Measurements from ENCODE around the gene IPO13.

Gene IPO13

DNA sequence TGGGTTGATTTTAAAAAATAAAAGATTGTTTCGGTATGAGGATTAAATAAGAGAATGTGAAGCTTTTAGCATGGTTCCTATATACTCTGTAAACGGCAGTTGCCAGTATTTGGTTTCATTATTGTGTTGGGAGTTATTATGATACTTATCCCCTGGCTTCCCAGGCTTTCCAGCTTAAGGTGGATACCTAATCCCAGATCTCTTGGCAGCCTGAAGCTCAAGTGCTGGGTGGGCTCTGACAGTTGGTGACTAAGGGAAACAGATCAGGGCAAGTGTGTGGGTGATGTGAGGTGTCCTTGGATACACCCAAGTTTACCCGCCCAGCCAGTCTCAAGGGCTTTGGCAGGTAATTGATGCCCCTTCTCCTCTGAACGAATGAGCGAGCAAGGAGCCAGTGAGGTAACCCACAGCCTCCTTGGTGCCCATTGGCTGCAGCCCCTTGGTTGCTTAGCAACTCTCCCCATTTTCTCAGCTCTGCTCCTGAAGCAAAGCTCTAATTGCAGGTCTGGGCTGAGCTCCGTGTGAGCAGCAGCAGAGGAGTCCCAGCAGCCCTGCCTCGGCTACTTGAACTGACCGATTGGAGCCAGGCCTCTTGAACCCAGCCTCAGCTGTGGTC, 6.1 kb downstream of the IPO13 start:
- DNase-seq, result no peak

DNA sequence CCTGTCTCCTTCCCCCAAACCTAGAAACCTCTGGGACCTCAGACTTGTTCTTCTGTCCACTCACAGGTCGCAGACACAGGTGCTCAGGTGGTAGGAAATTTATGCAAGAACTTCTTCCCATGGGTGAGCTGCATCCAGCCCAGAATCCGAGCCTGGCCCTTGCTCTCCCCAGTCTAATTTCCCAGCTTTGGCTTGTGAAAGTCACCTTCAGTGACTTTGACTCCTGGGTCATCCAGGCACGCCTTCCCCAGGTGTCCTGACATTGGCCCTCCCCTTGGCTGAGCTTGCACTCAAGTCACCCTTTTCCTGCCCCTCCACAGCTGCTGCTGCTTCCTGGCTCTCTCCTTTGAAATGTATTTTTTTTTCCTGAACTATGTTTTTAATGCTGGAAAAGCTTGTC, 6.6 kb downstream of the IPO13 start:
- no peak for DNase-seq

DNA sequence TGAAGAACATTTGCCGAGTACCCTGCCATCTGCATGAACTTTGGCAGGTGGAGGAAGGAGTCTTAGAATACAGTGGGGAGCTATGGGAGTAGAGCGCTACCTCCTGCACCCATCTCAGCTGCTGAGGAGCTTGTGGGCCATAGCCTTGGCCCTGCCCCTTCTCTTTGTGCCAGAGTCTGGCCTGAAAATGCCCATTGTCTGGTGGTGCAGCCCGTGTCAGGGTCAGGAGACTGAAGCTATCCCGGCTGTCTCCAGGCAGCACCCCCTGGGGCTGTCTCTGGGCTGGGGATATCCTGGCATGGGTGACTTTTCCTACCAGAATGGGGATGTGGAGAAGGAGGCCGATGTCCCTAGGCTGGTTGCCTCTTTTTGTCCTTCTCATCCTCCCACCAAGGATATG, 7.3 kb downstream of the IPO13 start:
- DNase-seq, result no peak

DNA sequence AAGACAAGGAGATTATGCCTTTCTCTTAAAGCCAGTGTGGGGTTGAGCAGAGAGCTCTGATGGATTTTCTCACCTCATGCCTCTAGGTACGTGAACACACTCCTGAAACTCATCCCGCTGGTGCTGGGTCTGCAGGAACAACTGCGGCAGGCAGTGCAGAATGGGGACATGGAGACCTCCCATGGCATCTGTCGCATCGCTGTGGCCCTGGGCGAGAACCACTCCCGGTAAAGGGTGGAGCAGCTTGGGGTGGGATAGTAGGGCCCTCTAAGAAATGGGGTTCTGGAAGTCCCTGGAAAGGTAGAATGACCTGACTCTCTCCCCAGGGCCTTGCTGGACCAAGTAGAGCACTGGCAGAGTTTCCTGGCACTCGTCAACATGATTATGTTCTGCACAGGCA, 9.5 kb downstream of the IPO13 start:
- DNase-seq, result no peak

DNA sequence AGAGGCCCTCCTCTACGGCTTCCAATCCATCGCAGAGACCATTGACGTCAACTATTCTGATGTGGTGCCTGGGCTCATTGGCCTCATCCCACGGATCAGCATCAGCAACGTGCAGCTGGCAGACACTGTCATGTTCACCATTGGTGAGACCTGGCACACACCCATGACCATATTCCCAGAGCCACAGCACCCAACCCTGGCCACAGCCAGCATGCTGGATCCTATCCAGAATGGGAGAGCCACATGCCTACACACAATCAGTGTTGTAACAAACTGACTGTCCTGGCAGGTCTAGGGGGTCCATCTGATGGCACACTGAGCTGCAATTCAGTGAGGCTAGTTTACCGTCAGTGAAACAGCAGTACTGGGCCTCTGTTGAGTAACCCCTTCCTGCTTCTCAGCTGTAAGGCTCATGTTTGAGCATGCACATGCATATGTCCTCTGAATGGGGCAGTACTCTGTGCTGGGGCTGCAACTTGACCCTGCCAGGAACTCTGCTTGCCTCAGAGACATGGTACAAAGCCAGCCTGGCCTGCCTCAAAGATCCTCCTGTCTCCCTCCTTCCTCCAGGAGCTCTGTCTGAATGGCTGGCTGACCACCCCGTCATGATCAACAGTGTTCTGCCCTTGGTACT, 10.8 kb downstream of the IPO13 start:
- DNase-seq, result no peak

DNA sequence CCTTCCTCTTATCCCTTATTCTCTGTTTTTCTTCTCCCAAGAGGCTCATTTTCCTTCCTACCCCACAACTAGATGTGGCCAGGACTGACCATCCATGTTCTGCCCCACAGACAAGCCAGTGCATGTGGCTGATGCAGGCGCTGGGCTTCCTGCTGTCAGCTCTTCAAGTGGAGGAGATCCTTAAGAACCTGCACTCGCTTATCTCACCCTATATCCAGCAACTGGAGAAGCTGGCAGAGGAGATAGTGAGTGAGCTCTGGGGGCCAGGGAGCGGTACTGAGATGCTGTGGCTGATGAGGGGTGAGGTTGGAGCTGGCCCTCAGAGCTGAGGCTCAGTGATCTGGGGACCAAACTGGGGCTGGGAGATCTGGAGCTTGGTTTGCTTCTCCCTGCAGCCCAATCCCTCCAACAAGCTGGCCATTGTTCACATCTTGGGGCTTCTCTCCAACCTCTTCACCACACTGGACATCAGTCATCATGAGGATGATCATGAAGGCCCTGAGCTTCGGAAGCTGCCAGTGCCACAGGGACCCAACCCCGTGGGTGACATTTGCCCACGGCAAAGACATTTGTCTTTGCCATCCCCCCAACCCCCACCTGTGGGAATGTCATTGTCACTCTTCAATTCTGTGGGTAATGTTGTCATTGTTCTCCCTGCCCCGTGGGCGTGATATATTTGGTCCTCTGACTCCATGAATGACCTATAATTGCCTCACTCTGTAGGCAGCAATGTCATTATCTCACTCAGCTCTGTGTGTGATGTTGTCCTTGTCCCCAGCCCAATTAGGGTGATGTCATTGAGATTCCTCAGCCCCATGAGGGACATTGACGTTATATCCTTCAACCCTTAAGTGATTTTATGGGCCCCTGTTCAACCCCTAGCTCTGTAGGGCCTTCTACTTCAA, 11.9 kb downstream of the IPO13 start:
- DNase-seq, result peak in 1 of 4 experiments; percentile 14

DNA sequence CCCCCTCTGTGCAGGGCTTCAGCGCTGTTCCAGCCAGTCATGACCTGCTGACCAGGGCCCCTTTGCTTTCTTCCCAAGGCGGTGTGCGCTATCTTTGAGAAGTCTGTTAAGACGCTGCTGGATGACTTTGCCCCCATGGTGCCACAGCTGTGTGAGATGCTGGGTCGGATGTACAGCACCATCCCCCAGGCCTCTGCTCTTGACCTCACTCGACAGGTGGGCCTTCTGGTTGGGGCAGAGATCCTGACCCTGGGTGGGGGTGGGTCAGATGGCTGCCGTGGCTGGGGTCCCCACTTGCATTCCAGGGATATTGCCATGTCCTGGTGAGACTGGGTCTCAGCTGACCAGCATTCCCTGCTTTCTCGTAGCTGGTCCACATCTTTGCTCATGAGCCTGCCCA, 14.0 kb downstream of the IPO13 start:
- no peak for DNase-seq

DNA sequence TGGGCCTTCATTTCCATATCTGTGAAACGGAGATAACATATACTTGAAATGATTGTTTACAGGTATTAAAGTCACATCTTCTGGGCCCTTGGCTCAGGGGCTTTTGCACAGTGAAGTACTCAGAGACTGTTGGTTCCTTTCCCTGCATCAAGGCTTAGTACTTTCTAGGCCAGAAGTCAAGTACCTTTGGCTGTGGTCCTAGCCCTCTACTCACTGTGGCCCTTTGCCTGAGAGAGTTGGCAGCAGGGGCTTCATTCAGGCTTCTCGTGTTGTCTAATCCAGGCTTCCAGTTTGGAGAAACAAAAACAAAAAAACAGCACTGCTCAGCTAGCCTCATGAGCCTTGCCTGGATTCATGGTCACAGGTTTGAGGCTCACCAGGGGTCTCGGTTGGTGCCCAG, 14.9 kb downstream of the IPO13 start:
- no peak for DNase-seq

DNA sequence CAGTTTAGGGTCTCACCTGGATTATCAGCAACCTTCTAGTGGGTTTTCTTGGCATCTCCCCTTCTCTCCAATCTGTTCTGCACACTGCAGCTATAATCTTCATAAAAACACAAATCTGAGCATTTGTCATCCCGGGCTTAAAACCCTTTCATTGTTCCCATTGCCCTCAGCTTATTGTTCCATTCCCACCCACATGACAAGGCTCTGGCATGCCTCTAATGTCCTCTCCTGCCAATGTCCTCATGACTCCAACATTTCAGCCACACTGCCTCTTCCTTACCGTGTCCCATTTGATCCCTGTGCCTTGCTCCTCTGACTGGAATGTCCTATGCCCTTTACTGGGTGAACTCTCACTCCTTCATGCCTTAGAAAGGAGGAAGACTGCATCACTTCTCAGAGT, 15.6 kb downstream of the IPO13 start:
- no peak for DNase-seq

DNA sequence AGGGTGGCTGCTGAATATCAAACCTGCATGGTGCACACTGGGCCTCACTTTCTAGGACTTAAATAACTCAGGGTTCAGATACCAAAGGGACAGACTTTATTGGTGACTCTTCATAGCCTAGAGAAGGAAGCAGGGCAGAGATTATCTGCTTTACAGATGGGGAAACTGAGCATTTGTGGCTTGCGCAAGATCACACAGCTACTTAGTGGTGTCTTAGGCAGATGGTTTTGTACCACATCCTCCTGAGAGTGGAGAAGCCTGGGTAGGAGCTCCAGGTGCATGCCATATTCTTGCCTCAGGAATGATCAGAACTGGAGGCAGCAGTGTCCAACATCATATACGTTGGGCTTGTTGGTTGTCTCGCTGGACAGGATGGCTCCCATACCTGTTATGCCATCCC, 16.3 kb downstream of the IPO13 start:
- no peak for DNase-seq

DNA sequence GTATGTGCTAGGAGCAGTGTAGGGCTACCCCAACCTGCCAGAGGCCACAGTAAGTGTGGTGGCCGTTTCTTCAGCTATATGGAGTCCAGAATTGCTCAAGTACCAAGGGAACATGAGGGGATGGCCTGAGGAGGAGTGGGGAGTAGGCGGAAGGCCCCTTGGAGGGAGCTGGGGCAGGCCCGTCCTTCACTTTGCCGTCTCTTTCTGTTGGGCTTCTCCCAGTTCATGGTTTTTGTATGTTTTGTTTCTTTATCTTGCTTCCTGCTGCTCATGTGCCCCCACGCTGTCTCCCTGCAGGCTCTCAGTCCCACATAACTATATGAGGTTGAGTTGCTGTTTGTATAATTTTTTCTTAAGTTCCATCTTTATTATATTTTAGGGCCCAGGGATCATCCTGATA, 17.1 kb downstream of the IPO13 start:
- no peak for DNase-seq

DNA sequence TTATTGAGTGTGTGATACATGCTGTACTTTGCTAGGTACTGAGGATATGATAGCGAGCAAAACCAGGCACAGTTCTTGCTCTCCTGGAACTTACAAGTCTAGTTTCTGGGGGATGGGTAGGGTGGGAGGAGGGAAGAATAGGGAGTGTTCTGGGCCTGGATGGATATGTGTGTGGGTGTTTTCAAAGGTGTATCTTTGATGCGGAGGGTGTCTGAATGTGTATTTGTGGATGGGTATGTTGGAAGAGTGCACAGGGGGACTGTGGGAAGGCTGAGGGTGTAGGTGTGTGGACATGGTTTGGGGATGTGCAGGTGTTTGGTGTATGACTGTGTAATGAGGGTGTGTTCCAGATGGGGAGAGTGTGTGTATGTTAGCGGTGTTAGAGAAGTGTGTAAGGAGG, 18.6 kb downstream of the IPO13 start:
- DNase-seq, result no peak

DNA sequence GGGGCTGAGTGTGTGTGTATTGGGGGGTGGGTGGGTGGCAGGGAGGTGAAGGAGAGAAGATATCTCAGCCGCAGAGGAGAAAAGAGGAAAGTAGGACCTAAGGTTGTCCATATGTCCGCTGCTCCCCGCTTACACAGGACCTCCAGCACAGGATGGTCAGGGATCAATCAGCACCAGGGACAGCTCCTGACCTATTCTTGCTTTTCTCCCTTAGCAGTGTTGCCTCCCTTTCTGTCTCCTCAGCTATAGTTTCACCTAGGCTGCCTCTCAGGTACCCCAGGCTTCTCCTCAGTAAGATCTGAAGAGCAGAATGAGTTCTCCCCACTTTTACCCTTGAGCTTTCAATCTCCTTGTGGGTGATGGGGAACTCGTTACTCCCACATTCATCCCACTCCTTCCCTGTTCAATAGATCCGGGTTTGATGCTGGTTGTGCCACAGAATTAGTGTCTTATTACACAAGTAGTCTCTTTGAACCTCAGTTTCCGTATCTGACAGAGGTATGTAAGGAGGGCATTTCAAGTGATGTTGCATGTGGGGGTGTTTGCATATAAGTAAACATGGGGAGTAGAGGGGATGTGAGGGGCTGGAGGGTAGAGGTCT, 21.7 kb downstream of the IPO13 start:
- peak; percentile 26 to 56 (median 40) for DNase-seq

DNA sequence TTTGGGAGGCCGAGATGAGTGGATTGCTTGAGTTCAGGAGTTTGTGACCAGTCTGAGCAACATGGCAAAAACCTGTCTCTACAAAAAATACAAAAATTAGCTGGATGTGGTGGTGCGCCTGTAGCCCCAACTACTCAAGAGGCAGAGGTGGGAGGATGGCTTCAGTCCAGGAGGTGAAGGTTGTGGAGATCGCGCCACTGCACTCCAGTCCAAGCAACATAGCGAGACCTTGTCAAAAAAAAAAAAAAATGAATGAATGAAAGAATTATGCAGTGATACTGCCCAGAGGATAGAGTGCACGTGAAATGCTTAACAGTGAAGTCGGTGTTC, 22.6 kb downstream of the IPO13 start:
- no peak for DNase-seq

DNA sequence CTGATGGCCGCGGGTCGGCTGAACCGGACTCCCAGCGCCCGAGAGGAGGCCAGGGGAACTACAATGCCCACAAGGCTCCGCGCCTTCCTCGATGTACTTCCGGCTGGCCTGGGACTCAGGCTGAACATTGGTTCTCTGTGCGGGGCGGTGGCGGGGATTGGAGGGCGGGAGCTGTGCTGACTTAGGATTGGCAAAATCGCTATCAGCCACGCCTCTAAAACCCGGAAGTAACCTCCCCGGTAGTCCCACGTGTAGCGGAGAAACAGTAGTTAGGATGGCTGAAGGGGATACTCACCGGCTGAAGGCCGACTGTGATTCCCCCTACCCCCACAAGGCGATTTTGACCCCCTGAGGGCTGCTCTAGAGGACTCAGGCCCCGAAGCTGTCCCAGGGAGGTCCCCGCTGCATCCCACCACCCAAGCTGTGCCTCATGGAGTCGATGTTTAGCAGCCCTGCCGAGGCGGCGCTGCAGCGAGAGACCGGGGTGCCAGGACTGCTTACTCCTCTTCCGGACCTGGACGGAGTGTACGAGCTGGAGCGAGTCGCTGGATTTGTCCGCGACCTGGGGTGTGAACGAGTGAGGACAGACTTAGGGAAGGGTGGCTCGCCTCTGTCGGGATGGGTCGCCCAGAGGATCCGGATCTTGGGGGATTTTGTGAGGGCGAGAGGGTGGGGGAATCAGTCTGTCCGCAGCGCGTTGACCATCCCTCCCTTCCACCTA, 23.2 kb downstream of the IPO13 start, which contains the start of gene DPH2:
Gene DPH2, plus strand, starts transcription at position 265 of the 721 bp plus-strand sequence. Its CDS starts 166 bp downstream, at position 431.
- DNase-seq, result peak; percentile 96 to 98 (median 96)

DNA sequence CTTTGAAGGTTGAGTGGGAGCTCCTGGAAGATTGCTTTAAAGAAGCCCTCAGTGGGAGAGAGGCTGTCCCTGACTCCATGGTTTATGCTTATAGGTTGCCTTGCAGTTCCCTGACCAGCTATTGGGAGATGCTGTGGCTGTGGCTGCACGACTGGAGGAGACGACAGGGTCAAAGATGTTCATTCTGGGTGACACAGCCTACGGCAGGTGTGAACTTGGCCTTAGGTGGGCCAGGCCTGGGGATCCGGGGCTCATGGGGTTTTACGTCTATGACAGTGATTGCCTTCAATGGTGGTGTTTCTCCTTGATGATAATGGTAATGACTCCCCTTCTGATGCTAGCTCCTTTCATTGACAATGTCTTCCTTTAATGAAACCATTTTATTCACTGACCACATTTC, 23.8 kb downstream of the IPO13 start:
- DNase-seq, result no peak

DNA sequence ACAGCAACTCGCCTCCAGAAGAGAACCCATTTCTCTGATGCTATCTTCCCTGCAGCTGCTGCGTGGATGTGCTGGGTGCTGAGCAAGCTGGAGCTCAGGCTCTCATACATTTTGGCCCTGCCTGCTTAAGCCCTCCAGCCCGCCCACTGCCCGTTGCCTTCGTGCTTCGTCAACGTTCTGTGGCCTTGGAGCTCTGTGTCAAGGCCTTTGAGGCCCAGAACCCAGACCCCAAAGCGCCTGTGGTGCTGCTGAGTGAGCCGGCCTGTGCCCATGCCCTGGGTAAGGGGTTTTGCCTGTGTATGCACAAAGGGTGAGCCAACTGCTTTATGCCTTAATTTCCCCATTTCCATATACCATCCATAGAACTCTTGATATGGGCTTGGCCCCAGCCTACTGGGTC, 24.2 kb downstream of the IPO13 start:
- no peak for DNase-seq

DNA sequence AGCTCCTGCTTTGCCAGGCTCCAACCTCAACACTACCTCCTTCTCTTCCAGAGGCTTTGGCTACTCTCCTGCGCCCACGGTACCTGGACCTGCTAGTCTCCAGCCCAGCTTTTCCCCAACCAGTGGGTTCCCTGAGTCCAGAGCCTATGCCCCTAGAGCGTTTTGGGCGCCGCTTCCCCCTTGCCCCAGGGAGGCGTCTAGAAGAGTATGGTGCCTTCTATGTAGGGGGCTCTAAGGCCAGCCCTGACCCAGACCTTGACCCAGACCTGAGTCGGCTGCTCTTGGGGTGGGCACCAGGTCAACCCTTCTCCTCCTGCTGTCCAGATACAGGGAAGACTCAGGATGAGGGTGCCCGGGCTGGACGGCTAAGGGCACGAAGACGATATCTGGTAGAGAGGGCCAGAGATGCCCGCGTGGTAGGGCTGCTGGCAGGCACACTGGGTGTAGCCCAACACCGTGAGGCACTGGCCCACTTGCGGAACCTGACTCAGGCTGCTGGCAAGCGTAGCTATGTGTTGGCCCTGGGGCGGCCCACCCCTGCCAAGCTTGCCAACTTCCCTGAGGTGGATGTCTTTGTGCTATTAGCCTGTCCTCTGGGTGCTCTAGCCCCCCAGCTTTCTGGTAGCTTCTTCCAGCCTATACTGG, 24.7 kb downstream of the IPO13 start:
- no peak for DNase-seq

DNA sequence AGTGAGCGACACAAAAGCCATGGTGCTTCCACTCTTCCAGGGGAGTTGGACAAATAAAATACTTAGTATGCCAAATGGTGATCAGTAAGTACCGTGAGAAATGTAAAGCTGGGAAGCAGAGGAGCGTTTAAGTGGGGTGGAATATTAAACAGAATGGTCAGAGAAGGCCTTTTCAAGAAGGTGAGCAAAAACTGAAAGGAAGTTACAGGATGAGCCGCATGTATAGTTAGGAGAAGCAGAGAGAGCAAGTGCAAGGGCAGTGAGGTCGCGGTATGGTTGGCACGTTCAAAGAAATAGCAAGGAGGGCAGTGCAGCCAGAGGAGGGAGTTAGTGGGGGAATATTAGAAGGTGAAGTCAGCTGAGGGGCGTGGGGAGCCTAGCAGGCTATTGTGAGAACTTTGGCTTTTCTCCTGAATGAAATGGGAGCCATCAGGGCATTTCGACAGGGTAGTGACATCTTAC, 27.3 kb downstream of the IPO13 start:
- no peak for DNase-seq

DNA sequence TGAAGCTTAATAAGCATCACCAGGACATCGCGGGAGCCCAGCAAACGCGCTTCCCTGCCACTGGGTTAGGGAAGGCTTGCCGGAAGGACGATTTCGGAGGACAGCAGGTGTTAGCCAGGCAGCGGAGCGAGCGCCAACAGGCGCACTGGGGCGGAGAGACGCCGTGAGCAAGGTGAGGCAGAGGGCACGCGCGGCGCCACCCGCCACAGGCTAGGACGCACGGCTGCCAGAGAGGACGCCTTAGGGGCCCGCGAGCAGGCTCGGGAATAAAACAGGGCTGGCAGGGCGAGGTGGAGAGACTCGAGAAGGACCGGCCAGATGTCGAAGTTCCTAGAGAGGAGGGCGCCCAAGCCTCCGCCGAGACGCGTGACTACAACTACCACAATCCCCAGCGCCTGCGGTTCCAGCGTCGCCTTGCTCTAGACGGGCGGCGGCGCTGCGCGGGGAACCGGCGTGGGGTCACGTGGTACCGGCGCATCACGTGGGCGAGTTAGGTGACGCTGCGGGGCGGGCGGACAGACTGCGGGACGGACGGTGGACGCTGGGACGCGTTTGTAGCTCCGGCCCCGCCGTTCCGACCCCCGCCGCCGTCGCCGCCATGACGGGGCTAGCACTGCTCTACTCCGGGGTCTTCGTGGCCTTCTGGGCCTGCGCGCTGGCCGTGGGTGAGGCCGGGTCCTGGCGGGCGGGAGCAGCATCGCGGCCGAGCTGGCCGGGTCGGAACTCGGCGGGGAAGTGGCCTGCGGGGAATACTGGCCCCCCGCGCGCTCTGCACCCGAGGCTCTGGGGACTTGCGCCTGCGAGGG, 27.9 kb downstream of the IPO13 start, which contains the start of gene ATP6V0B:
Gene ATP6V0B, plus strand, starts transcription at position 518 of the 806 bp plus-strand sequence. Its CDS starts 81 bp downstream, at position 599.
- peak; percentile 98 to 99 (median 98) for DNase-seq
